Mesothelial cell of epicardium (in vitro differentiated cells): ENCODE data around the gene KRTAP10-2. TPM values are rescaled to one million over a fixed set of nuclear protein-coding genes. Genes with fewer than 3 reads are reported as not detected.

Experiments used
- DNase-seq, 2 experiments: peaks; one replicate each; pipeline ENCODE4 v3.0.0; 2021; ENCODE audit warnings: low spot score in 2 of 2; ENCODE audit not compliant: unreplicated experiment in 2 of 2
- H3K27ac Mint-ChIP-seq: 2 replicates; pipeline ENCODE4 v1.8.0; 2021; ENCODE audit warnings: mixed read lengths
- H3K27me3 Mint-ChIP-seq: 2 replicates; pipeline ENCODE4 v1.8.0; 2021; ENCODE audit warnings: low read depth, mixed read lengths
- H3K36me3 Mint-ChIP-seq: 2 replicates; pipeline ENCODE4 v1.8.0; 2021; ENCODE audit warnings: mixed read lengths
- H3K4me1 Mint-ChIP-seq: 2 replicates; pipeline ENCODE4 v1.8.0; 2021; ENCODE audit warnings: mixed read lengths
- H3K4me3 Mint-ChIP-seq: 2 replicates; pipeline ENCODE4 v1.8.0; 2021; ENCODE audit warnings: mild to moderate bottlenecking, moderate library complexity, mixed read lengths
- H3K9me3 Mint-ChIP-seq: 2 replicates; pipeline ENCODE4 v1.8.0; 2021; ENCODE audit warnings: mixed read lengths
- CTCF ChIP-seq: fragments of 200-600 bp; sonication (generic); IDR thresholded peaks from one replicate; pipeline ENCODE4 v1.5.0; 2021; ENCODE audit warnings: antibody characterized with exemption; ENCODE audit not compliant: unreplicated experiment
- total RNA-seq: library from RNA; stranded (reverse); gene quantifications from 3 replicates; pipeline ENCODE4 v1.2.1, GENCODE V29; 2021

Gene KRTAP10-2
- total RNA-seq, 1 donor from 2014 or later = not detected

DNA sequence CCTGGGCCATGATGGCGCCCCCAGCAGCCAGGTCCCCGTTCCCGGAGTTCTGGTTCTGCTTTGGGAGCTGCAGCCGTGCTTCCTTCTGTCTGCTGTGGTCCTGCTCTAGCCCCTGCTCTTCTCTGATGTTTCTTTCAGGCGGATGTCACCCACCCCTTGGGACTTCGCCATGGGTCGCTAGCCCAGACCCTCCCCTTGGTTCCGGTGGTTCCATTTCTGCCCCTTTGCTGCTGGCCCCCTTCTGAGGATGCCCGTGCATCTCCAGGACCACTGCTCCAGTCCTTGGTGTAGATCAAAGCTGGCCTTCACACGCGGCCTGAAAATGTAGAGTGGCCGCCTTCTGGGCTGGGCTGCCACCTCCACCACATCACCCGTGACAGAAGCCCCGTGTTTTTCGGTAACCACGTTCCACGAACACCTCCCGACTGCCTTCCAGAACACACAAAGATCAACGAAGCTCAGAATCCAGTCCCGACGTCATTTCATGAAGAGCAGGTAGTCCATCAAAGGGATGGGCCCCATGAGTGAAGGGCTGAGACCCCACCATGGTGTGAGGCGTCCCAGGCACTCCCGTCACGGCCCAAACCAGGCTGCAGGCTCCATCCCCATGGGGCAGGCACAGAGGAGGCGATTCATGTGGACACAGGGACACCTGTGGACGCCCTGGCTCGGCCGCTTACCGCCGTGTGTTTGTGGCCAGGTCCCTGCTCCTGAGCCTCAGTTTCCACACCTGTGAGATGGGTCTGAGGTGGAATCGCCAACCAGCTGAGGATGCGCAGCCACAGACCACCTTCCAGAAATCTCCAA, 35.7 kb downstream of the KRTAP10-2 start:
- no peaks in the 10 kb centered on the region for H3K27me3 Mint-ChIP-seq
- no peak for DNase-seq
- H3K36me3 Mint-ChIP-seq = peaks cover 4% of the 10 kb centered on the region
- H3K4me3 Mint-ChIP-seq = no peak overlapping the region
- H3K4me1 Mint-ChIP-seq = peaks cover 2% of the 10 kb centered on the region
- no peaks in the 10 kb centered on the region for H3K9me3 Mint-ChIP-seq
- TF ChIP-seq CTCF = no peak
- no peak overlapping the region for H3K27ac Mint-ChIP-seq

GRCh38 chr21:44514746-44515358, 36.5 kb downstream of the KRTAP10-2 start:
- Mint-ChIP-seq H3K27ac (no peak overlapping the region), H3K27me3 (no peaks in the 10 kb centered on the region), H3K9me3 (no peaks in the 10 kb centered on the region), H3K4me1 (no peaks in the 10 kb centered on the region), H3K4me3 (no peak overlapping the region), H3K36me3 (peaks cover 5% of the 10 kb centered on the region)
- no peak for DNase-seq
- no peak for TF ChIP-seq CTCF

- TF ChIP-seq CTCF = no peak
- H3K27ac Mint-ChIP-seq = no peak overlapping the region
- H3K4me1 Mint-ChIP-seq = no peaks in the 10 kb centered on the region
- H3K4me3 Mint-ChIP-seq = no peak overlapping the region
- no peaks in the 10 kb centered on the region for H3K27me3 Mint-ChIP-seq
- H3K36me3 Mint-ChIP-seq = peaks cover 7% of the 10 kb centered on the region
- DNase-seq = no peak
- no peaks in the 10 kb centered on the region for H3K9me3 Mint-ChIP-seq
These were observed 37.1 kb downstream of the KRTAP10-2 start for GRCh38 chr21:44514218-44514520.

- H3K27ac Mint-ChIP-seq = no peak overlapping the region
- H3K27me3 Mint-ChIP-seq = no peaks in the 10 kb centered on the region
- no peak for TF ChIP-seq CTCF
- DNase-seq = no peak
- no peaks in the 10 kb centered on the region for H3K4me1 Mint-ChIP-seq
- no peak overlapping the region for H3K4me3 Mint-ChIP-seq
- H3K9me3 Mint-ChIP-seq = no peaks in the 10 kb centered on the region
- H3K36me3 Mint-ChIP-seq = peaks cover 7% of the 10 kb centered on the region
These were observed 37.7 kb downstream of the KRTAP10-2 start for GRCh38 chr21:44513389-44514217.

DNA sequence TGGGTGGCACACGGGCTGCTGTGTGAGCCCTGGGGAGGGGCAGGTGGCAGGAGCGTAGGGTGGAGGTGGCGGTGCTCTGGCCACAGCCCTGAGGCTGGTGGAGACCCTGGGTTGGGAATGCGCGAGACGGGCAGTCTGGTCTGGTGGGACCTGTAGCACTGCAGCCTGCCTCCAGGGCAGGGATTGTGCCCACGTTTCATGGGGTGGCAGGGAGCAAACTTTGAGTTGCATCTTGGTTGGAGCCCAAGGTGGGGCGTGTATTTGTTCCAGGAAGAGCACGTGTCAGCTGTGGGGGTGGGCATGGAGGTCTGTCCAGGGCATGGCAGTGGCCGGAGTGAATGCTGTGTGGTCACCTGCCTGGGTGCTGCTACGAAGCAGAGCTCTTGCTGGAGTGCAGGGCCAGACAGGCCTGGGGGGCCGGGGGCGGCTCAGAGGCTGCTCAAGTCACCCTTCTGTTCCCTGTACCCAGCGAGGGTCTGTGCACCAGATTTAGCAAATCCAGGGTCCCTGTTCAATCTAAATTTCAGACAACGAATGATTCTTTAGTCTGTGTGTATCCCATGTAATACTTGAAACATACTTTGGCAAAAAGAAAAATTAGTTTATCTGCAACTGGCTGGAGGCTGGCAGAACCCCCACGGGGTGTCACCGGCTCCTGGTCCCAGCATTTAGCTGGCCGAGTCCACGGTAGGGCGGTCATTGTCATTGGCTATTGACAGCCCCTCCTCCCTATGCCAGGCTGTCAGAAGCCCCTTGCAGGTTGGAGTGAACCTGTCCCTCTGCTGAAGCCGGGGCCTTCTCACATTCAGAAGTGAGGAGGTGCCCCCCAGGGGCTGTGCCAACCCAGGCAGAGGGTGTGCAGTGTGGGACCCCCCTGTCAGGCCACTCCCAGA, 38.6 kb downstream of the KRTAP10-2 start:
- no peak for TF ChIP-seq CTCF
- Mint-ChIP-seq H3K36me3 (peaks cover 5% of the 10 kb centered on the region), H3K27me3 (no peaks in the 10 kb centered on the region), H3K27ac (no peak overlapping the region), H3K9me3 (no peaks in the 10 kb centered on the region), H3K4me1 (no peaks in the 10 kb centered on the region), H3K4me3 (no peak overlapping the region)
- no peak for DNase-seq
